NCI-H774 (cell line): ENCODE data around the gene WBP2NL.
"Not testable (repeated sequence)": the region's sequence is repeated elsewhere in the genome, so short reads cannot be mapped to it uniquely, and the experiment has no call there.

Experiments used
- DNase-seq: peaks from one replicate; lab custom pipeline; 2025; lab: John Stamatoyannopoulos, UW

The WBP2NL gene

GRCh38 chr22:42033263-42034181 lies 34.9 kb downstream of the WBP2NL start:
- no peak for DNase-seq

- no peak for DNase-seq
These were observed 36.7 kb downstream of the WBP2NL start for GRCh38 chr22:42035256-42035655.

GRCh38 chr22:42039271-42039670 lies 40.7 kb downstream of the WBP2NL start:
- no peak for DNase-seq

GRCh38 chr22:42041784-42042183 lies 43.2 kb downstream of the WBP2NL start:
- DNase-seq, result no peak

GRCh38 chr22:42050641-42051180 lies 52.1 kb downstream of the WBP2NL start:
- no peak for DNase-seq

GRCh38 chr22:42052765-42053164 lies 54.2 kb downstream of the WBP2NL start:
- DNase-seq, result no peak

- no peak for DNase-seq
These were observed 58.3 kb downstream of the WBP2NL start for GRCh38 chr22:42056757-42057511.

- DNase-seq, result no peak
These were observed 61.9 kb downstream of the WBP2NL start for GRCh38 chr22:42060489-42060888.

GRCh38 chr22:42061041-42061440 lies 62.5 kb downstream of the WBP2NL start:
- no peak for DNase-seq

GRCh38 chr22:42062506-42063170 lies 64.0 kb downstream of the WBP2NL start:
- DNase-seq, result no peak

- DNase-seq, result no peak
These were observed 66.0 kb downstream of the WBP2NL start for GRCh38 chr22:42064629-42065028.

GRCh38 chr22:42065438-42066125 lies 67.0 kb downstream of the WBP2NL start:
- DNase-seq, result no peak

GRCh38 chr22:42066126-42066761 lies 67.7 kb downstream of the WBP2NL start:
- DNase-seq, result no peak

GRCh38 chr22:42066937-42067336 lies 68.3 kb downstream of the WBP2NL start:
- DNase-seq, result no peak

- DNase-seq, result no peak
These were observed 69.2 kb downstream of the WBP2NL start for GRCh38 chr22:42067671-42068251.

- DNase-seq, result no peak
These were observed 69.7 kb downstream of the WBP2NL start for GRCh38 chr22:42068291-42068690.

GRCh38 chr22:42069801-42070516 lies 71.4 kb downstream of the WBP2NL start:
- no peak for DNase-seq

- peak; percentile 81 for DNase-seq
These were observed 72.2 kb downstream of the WBP2NL start, which contains the start of gene NAGA for GRCh38 chr22:42070517-42071422. Gene NAGA (minus strand): TSS chr22:42070812. CDS start chr22:42070297, 515 bp downstream.

GRCh38 chr22:42071508-42071907 lies 72.9 kb downstream of the WBP2NL start:
- not testable (repeated sequence) for DNase-seq
